GM13976 (cell line): ENCODE measurements around the gene CARD8.

ENCODE experiments used
- DNase-seq: peaks from one replicate; pipeline ENCODE4 v3.0.0; 2012; ENCODE audit warnings: low spot score
- CTCF ChIP-seq: IDR thresholded peaks from 2 replicates; pipeline ENCODE4 v1.5.1; 2012; ENCODE audit warnings: borderline replicate concordance, mild to moderate bottlenecking; ENCODE audit not compliant: insufficient read depth; ENCODE audit errors: extremely low read depth, missing control alignments, control extremely low read depth
- in situ Hi-C: fragments of 300-500 bp; cut with MboI; formaldehyde crosslinking; loops from one replicate; pipeline ENCODE4 v1.12.0; 2022; ENCODE audit warnings: low sequenced_read_pairs, mixed read lengths, inconsistent platforms; ENCODE audit not compliant: unreplicated experiment

The CARD8 gene

GRCh38 chr19:48158210-48158790 lies 97.4 kb downstream of the CARD8 start:
- no peak for DNase-seq
- in situ Hi-C loops = loop anchor here (10.0 kb wide), 1 partner anchor 53 kb away; no protein-coding TSS in a partner anchor
- TF ChIP-seq CTCF = no peak
